T follicular helper cell (primary cell): Measurements from ENCODE around the gene LHFPL2.

Experiments used
- DNase-seq: peaks from one replicate; pipeline ENCODE4 v3.0.0-alpha.2; 2020; ENCODE audit warnings: low read depth

The LHFPL2 gene

GRCh38 chr5:78500871-78501270 is 147.7 kb downstream of the LHFPL2 start:
- no peak for DNase-seq

- DNase-seq, result no peak
These were observed 148.5 kb downstream of the LHFPL2 start for GRCh38 chr5:78500028-78500427.

GRCh38 chr5:78499485-78499884 is 149.1 kb downstream of the LHFPL2 start:
- DNase-seq, result no peak

- no peak for DNase-seq
These were observed 150.7 kb downstream of the LHFPL2 start for GRCh38 chr5:78497573-78498533.

GRCh38 chr5:78496373-78496772 is 152.2 kb downstream of the LHFPL2 start:
- DNase-seq, result no peak

GRCh38 chr5:78495800-78496199 is 152.8 kb downstream of the LHFPL2 start:
- no peak for DNase-seq

GRCh38 chr5:78492650-78493049 is 155.9 kb downstream of the LHFPL2 start:
- DNase-seq, result no peak

- no peak for DNase-seq
These were observed 156.3 kb downstream of the LHFPL2 start for GRCh38 chr5:78492224-78492623.

- no peak for DNase-seq
These were observed 157.7 kb downstream of the LHFPL2 start for GRCh38 chr5:78490709-78491485.

- DNase-seq, result no peak
These were observed 160.7 kb downstream of the LHFPL2 start for GRCh38 chr5:78487846-78488245.

- DNase-seq, result no peak
These were observed 162.4 kb downstream of the LHFPL2 start for GRCh38 chr5:78486218-78486617.

- DNase-seq, result no peak
These were observed 164.6 kb downstream of the LHFPL2 start for GRCh38 chr5:78483809-78484521.

GRCh38 chr5:78482948-78483347 is 165.6 kb downstream of the LHFPL2 start:
- DNase-seq, result no peak

- DNase-seq, result no peak
These were observed 171.8 kb downstream of the LHFPL2 start for GRCh38 chr5:78476795-78477194.

GRCh38 chr5:78475370-78475769 is 173.2 kb downstream of the LHFPL2 start:
- DNase-seq, result no peak

GRCh38 chr5:78473751-78474150 is 174.8 kb downstream of the LHFPL2 start:
- no peak for DNase-seq

GRCh38 chr5:78472469-78473106 is 176.0 kb downstream of the LHFPL2 start:
- no peak for DNase-seq

GRCh38 chr5:78471896-78472295 is 176.7 kb downstream of the LHFPL2 start:
- DNase-seq, result no peak

GRCh38 chr5:78467752-78468357 is 180.7 kb downstream of the LHFPL2 start:
- no peak for DNase-seq

- no peak for DNase-seq
These were observed 181.4 kb downstream of the LHFPL2 start for GRCh38 chr5:78467140-78467539.

GRCh38 chr5:78458843-78459242 is 189.7 kb downstream of the LHFPL2 start:
- DNase-seq, result no peak
